ENCODE measurements around the gene RPS14.

Gene RPS14

DNA sequence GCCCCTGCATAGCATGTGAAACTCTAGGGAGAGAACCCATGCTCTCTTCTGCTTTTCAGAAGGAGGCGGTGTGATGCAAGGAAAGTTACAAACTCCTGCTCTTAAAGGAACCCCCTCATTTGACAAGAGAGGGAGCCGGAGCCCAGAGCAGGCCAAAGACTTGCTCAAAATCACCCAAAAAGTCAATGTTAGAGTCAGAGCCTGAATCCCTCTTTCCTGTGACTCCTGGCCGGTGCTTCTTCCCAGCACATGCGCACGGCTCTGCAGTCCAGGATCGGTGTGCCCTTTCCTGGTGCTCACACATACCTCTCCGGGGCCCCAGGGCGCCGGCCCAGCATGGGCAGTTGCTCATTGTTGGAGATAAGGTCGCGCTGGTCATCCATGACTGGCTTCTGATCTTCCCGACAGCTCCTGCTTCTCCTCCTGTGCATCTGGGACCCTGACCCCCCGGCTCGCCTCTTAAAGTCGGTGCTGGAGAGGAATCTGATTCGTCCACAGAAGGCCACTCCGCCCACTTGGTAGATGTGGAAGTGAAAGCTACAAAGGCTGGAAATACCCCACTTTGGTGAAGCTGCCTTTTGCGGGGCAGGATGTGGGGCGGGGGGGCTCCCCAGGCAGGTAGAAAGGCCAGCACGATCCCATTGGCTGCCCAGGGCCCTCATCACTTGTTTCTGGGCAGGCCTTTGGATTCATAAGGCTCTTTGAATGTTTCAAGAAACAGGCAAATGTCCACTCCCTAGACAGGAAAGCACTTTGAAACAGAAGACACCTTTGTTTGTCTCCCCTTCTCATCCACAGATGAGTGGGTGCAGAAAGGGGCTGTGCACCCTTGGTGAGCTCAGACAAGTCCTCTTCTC lies 37.0 kb downstream of the RPS14 start, which contains the start of gene CD74:
Gene CD74, minus strand, starts transcription at position 592 of the 857 bp plus-strand sequence. Its CDS starts 161 bp downstream, at position 431.
- DNase-seq = no peak

DNA sequence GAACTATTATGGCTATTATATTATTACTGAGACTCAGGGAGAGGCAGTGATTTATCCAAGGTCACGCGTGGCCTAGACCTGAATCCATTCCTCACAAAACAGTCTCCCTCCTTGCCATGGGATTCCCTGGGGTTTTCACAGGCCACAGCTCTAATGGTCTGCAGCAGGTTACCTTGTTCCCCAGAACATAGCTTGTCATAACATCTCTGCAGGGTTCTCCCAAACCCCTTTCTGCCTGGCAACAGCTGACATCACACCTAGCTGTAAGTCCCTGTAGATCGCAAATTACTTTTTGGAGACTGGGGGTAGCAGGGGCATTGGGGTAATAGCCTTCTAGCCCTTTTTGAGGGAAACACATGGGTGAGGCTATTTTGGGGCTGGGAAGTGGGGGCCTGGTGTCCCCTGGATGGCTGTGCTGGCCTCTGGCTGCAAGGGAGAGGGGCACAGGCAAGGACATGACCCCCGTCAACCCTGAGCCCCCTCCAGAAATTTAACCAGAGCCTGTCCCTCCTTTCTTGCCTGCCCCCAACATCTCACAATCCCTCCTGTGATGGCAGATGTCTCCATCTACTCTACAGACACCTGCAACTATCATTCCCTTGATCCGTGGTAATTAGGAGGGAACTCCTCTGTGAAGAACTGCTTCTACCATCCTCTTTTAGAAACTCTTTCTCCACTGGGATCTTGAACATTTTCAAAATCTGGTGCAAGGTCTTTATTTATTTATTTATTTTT lies 38.1 kb downstream of the RPS14 start:
- no peak for DNase-seq

DNA sequence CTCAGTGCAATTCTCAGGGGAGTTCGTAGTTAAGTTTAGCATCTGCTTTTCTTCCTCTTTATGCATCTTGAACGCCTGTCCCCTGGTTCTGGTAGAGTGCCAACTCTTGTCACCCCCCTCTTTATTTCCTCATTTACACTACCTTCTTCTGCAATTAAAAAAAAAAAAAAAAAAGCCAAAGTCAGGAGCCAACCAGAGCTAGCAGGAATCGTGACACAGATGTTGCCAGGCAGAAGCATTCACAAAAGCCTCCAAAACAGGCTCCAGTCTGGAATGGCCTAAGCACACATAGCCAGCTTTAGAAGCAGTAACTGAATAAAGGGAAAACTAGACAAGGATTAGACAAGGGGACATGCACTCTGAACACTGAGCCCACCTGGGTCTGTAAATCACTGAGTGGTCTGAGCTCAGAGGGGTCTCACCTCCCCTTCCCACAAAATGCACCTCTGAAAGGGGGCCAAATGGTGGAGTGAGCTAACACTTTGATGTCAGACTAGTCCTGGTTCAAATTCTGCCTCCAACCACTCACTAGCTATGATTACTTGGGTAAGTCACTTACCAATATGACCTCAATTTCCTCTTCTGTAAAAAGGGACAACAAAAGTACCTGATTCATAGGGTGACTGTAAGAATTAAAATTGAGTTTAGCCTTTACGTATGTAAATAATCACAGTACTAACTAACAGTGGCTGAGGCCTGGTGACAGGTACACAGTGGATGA lies 38.9 kb downstream of the RPS14 start:
- DNase-seq = peak; percentile 25

DNA sequence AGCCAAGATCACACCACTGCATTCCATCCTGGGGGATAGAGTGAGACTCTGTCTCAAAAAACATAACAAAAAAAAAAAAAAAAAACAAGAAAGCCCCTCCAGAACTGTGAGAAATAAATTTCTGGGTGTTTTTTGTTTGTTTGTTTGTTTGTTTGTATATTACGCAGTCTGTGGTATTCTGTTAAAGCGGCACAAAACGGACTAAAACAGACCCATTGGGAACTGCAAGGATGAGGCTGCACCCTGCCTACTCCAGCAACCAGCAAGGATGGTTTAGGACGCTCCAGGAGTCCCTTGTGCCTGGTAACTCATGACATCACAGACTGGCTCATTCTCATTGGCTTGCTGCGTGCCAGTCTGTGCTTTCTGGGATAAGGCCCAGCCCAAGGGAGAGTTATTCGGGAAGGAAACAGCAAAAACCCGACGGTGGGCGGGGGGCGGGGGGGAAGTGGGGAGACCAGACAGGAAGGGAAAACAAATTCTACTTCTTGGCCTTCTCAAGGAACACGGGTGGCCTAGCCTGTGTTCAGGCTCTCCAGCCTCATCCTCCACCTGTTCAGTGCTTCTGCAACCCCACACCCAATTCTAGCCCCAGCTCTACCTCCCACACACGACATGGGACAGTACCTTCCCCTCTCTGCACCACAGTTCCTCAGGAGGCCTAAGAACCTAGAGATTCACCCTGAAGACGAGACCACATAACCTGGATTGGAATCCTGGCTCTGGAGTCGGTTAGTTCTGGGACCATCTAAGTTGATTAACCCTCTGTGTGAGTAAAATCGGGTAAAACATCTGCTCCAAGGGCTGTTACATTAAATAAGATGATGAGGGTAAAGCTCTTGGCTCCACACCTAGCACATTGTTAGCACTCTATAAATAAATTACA lies 39.7 kb downstream of the RPS14 start:
- DNase-seq = peak; percentile 77

DNA sequence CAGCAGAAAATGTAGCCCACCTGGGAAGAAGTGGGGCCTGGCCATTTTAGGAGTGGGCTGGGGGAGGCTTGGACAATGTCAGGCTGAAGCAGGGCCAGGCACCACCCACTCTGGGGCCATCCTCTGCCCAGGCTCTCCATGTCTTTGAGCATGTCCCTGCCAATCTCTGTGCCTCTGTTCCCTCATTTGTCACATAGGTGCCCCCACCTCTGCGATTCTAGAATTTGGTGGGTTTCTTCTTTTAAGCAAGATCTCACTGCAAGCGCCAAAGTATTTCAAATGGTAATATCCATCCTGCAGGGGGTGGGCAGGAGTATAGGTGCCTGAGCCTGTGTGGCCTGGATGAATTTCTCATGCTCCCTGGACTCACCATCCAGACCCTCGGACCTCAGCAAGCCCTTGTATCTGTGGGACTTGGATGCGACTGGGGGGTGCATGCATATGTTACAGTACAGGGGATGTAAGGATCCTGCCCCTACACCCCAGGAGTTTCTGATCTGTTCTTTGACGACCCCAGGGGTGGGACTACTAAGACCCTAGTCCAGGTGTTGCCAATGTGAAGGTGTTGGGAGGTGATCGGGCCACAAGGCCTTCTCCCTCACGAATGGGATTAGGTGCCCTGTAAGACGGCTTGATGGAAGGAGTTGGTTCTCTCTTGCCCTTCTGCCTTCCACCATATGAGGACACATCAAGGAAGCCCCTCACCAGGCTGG lies 41.2 kb downstream of the RPS14 start:
- DNase-seq = no peak

DNA sequence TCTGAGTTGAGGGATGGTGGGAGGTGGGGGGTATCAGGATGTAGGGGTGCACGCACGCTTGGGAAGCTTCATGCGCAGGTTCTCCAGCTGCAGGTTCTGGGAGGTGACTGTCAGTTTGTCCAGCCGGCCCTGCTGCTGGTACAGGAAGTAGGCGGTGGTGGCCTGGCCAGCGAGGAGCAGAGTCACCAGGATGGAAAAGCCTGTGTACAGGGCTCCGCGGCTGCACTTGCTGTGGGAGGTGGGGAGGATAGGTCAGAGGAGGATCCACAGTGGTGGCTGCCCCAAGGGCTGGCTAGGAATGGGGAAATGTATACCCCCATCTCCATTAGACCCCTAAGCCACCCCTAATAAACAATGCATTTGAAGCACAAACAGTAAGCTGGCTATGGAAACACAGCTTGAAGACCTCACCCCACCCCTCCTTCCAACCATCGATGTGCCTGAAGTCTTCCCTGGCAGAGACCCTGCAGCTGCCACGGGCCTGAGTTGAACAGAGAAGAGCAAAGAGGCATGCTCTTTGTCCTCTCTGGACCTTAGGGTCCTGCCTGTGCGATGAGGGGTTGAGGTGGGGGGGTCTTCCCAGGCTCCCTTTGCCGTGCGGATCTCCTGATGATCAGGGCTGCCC lies 42.3 kb downstream of the RPS14 start:
- no peak for DNase-seq

DNA sequence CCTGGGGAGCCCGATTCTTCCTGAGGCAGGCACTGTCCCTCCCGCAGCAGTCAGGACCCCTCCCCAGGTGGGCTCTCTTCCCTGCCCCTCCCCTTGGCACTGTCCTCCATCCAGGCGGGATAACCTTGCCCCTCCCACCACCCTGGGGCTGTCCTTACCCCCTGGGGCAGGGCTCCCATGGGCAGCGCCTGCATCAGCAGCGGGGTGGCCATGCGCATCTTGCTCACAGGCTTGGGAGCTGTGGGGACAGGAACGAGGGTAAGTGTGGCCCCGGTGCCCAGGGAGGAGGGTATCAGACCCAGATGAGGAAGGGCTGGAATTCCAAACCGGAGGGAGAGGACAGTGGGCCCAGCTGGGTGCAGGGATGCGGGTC lies 42.8 kb downstream of the RPS14 start:
- DNase-seq = no peak

DNA sequence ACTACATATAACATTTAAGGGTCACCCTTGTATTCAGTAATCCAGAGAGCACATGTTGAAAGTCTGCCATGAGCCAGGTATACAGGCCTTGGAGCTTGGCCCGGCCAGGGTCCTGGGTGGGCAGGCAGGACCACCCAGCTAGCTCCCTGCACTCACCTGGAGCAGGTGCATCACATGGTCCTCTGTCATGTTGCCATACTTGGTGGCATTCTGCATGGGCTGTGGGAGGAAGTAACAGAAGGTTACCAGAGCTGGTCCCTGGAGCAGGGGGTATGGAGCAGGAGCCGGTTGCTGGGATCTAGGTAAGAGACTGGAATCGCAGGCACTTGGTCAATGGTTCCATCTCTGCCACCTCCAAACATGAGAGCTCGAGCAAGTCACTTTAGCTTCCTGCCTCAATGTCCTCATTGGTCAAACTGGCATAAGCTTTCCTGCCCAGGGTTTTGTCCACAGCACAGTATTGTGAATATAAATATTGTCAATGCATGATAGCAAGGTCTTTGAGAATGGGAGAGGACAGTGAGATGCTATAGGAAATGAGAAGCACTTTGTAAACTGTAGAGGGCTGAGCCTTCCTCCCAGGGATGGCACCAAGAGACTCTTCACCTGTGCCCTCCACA lies 43.3 kb downstream of the RPS14 start:
- DNase-seq = no peak

DNA sequence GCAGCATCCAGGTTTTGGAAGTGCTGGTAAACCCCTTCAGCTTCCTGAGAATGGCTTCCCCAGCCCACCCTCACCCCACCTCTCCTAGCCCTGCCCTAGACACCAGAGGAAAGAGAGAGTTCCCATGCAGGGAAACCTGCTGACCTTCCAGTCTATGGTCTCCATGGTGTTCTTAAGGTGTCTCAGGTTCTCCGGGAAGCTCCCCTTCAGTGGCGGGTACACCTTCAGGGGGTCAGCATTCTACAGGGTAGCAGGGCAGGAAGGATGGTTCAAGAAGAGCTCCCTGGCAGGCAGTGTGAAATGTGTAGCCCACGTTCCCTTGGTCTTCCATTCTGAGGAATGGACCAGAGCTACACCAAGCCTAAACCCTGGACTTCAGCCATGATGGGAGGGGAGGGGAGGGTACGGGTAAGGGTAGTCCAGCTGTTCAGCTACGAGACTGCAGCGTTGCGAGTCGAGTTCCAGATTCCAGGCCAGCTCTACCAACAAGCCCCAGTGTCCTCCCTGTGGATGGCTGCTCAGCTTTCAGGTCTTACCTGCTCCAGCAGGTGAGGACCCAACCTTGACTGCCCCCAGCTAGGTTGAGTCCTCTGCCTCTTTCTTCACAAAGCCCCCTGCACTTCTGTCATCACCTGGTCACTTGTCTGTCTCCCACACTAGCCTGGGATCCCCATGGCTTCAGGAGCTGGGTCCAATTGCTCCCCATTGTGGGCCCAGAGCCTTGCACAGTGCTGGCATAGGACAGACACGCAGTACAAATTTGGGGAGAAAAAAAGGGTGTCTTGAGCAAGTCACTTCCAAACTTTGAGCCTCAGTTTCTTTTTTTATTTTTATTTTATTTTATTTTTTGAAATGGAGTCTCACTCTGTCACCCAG lies 44.4 kb downstream of the RPS14 start:
- DNase-seq = no peak

DNA sequence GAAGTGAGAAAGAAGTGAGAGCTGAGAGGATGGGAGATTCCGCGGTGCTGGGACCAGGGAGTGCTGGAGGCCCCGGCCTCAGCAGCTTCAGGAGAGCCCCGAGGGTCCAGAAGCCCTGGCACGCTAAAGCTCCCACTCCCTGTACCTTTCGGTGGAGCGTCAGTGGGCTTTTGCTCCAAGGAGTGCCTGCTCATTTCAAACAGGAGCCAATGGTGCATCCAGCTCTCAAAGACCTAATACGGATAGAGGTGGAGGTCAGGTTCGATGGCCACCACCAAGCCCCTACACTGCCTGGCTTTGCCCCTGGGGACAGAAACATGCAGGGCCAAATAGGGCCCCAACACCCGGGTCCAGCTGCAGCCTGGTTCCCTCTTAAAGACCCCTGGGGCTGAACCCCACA lies 45.0 kb downstream of the RPS14 start:
- DNase-seq = no peak

DNA sequence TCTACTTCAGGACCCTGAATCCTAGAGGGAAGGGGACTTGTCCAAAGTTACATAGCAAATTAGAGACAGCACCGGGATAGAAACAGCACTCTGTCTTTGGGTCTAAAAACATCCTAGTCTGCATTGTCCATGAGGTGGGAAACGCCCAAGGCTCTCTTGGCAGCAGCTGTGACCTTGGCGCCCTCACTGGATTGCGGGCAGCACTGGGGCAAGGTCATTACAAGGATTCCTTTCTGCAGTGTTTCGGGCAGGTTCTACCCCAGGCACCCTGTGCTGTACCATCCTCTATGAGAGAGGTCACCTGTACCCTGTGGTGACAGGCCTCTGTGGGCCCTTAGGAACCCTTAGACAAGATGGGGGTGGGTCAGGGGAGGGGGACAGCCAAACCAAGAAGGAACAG lies 45.4 kb downstream of the RPS14 start:
- no peak for DNase-seq

DNA sequence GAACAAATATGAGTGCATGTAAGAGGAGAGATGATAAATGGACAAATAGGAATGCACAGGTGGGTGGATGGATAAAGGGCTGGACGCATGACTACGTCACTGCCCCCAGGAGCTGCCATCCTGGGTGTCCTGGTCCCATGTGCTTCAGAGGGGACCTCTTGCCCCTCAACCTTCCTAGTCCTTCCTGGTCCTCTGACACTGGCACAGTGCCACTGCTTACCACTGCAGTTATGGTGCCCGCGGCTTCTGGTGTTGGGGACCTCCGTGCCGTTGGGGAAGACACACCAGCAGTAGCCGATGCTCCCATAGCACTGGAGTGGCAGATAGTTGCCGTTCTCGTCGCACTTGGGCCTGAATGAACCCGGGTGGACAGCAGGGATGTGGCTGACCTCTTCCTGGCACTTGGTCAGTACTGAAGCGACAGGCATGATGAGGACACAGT lies 46.6 kb downstream of the RPS14 start:
- DNase-seq = no peak

DNA sequence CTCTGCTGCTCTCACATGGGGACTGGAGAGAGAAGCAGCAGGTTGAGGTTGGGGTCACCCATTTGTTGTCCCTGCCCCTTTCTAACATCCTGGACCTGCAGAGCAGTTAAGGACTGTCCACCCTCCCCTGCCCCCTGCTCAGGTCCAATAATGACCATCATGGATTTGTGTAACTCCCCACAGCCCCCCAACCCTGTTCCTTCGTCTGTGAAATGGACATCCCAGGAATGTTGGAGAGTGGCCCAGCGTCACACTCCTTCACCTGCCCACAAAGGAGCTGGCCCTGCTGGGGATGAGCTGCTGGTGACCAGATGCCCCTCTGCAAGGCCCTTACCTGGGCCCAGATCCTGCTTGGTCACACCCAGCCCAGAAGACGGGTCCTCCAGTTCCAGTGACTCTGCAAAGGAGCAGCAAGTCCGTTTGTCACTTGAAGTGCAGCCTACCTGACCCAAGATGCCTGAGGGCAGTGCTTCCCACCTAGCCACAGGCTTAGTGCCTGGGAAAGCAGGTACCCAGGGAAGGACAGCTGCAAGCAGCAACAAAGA lies 47.2 kb downstream of the RPS14 start:
- DNase-seq = no peak

DNA sequence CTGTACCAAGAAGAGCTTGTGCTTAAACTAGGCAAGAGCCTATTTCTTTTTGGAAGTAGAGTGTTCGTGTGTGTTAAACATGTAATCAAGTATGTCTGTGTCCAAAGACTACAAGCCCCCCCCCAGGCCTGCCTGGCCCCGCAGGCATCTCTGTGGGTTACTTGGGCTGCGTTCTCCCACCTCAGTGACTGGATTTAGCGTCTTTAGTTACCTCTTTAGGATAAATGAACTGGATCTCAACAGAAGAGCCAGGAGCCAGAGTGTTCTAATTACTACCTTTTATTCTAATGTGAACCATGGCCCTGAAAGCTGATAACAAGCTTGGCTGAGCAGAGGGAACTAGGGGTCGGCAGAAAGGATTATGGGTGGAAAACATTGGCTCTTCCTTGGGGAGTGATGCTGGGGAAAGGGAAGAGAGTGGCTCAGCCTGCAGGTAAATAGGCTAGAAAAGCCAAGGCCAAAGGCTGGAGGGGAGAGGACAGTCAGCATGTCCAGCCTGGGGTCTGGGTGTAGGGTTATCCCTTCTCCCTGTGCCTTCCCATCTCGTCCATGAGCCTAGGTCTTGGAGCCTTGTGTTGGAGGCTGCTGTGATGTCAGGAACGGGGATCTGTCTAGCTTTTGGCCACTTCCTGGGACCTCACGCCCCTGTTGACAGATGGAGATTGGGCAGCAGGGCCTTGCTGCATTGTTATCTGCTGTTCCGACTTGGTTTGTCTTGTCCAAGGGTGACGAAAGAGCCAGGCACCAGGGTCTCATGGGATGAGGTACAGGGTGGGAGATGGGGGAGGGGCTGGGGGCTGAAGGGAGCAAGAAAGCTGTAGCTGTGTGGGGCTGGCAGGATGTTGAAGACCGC lies 47.9 kb downstream of the RPS14 start:
- DNase-seq = no peak

DNA sequence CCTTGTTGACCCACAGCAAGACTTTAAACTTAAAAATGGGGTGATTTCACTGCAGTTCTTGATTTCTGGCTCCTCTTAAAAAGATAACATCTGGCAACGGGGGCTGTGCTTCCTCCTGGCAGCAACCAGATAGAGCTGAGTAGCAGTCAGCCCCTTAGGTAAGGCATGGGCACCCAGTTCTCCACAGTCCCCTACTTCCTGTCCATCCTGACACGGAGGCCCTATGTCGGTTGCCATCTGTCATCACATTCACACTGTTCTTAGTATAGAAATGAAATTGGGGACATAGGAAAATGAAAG lies 48.5 kb downstream of the RPS14 start:
- no peak for DNase-seq

DNA sequence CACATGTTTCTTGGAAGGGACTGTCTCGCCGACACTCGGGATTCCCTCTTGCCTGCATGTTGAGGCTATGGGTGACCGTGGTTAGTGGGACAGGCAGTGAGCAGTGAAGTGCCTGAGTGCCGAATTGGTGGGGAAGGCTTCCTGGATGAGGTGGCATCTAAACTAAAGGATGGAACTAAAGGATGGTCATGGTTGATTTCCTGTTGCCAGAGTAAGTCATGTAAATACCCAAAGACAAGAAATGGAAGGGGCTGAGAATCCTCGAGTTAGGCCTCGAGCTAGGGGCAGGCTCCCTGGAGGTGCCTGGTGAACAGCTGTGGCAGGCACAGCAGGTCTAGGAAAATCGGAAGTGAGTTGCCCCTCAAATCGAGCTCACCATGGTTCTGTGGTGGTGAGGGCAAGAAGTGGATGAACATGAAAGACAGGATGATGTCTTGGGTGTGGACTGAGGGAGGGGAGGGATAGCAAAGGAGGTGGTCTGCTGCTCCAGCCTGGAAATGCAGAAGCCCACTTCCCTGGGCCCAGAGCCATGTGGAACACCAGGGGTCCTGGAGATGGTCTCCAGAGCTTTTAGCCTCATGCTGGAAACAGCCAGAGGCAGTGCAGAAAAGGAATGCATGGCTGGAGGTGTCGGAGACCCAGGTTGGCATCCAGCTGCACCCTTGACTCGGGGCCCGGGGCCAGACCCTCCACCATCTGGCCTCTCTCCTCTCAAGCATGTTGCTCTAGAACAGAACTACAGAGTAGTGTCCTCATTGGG lies 49.0 kb downstream of the RPS14 start:
- DNase-seq = no peak

DNA sequence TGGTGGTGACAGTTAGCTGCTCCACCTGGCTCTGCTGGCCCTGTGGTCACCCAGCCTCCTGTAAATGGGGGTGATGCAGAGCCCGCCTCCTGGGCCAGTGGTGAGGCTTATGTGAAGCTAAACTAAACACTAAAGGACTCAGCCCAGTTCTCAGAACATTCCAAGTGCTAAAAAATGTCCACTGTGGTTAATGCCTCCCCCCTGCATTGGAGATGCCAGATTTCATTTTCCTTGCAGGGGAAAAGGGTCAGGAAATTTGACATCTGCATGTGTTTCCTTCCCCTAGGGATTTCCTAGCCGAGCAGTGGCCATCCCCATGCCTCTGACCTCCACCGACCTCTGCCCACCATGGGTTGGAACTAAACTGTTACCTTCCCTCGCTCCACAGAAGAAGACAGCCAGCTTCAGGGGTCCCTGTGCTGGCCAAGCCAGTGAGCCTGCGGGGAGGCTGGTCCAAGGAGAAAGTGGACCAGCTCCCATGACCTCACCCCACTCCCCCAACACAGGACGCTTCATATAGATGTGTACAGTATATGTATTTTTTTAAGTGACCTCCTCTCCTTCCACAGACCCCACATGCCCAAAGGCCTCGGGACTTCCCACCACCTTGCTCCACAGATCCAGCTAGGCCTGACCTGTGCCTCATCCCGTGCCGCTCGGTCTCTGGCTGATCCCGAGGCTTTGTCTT lies 49.9 kb downstream of the RPS14 start:
- no peak for DNase-seq

Measured in SHP77 treated with DMSO at 0.1 percent for 48 hours (cell line).